Measurements from ENCODE around the gene CDX2.
A peak's percentile ranks its signal among the peaks of the same experiment; 100 is the strongest.

The CDX2 gene

DNA sequence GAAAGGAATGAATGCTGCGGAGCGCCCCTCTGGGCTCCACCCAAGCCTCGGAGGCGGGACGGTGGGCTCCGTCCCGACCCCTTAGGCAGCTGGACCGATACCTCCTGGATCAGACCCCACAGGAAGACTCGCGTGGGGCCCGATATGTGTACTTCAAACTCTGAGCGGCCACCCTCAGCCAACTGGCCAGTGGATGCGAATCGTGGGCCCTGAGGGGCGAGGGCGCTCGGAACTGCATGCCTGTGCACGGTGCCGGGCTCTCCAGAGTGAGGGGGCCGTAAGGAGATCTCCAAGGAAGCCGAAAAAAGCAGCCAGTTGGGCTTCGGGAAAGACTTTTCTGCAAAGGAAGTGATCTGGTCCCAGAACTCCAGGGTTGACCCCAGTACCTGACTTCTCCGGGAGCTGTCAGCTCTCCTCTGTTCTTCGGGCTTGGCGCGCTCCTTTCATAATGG, 40.7 kb downstream of the CDX2 start:
- DNase-seq, result no peak

DNA sequence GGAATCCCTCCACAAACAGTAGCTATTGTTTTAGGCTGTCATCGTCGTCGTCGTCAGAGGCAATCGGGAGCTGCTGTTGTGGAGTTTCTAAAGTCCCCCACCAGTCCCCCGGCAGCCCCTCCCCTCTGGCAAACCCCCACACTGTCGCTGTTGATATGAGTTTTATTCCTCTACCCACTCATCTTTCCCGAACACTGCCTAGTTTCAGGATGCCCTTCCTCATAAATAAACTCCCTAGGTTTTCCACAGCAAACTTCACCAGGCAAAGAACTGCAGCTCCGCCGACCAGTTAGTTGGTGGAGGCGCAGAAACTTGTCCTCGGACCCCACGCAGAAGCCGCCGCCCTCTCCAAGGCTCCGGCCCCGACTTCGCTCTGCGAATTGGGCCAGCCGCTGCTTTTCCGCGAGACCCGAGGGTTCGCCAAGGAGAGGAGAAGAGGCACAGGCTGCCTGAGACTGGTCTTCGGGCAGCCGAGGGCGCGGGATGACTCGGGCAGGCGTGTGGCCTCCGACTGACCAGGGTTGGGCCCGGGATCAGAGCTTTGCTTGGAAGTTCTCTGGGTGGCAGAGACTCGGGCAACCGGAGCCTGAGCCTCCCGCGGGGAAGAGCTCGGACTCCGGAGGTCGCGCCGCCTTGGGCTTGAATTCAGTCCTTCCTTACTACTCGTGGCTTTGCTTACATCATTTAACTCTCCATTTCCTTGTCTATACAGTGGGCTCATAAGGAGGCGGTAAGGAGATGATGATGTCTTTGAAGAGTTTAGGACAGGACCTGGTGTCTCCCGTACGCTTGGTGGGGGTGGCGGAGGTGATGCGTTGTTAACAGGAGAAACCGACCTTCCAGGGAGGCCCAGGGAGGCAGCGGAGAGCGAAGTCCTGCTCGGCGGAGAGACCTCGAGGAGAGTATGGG, 41.4 kb downstream of the CDX2 start:
- no peak for DNase-seq

DNA sequence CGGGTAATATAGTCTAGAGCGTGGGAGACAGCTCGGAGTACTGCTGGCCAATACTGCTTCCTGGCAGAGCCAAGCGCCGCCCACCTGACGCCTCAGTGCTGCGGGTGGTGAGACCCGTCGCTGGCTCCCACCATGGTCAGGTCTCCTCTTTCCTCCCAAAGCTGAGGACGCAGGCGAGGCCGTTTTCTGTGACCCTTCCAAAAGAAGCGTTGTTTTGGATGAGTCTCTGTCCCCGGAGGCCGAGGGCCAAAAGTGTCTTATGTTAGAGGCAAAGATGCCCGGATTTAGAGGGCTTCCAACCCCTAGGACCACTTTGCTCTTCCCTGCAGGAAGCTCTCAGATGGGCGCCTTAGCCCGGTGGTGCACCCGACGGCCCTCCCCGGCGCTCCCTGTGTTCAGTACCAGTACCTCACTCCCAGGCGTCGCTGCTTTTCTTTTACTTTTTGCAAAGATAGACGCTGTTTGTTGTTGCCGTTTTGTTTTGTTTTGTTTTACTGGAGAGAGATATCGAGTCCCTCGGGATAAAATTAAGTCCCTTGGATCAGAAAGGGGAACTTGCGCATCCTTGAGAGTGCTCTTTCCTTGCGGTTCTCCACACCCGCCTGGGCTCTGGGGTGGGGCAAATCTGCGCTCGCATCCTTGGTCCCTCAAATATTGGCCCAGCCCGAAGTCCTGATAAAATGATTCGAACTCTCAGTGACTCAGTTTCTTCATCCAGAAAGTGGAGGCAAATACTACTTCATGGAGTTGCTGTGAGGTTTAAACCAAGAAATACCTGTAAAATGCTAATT, 42.3 kb downstream of the CDX2 start:
- DNase-seq, result no peak

DNA sequence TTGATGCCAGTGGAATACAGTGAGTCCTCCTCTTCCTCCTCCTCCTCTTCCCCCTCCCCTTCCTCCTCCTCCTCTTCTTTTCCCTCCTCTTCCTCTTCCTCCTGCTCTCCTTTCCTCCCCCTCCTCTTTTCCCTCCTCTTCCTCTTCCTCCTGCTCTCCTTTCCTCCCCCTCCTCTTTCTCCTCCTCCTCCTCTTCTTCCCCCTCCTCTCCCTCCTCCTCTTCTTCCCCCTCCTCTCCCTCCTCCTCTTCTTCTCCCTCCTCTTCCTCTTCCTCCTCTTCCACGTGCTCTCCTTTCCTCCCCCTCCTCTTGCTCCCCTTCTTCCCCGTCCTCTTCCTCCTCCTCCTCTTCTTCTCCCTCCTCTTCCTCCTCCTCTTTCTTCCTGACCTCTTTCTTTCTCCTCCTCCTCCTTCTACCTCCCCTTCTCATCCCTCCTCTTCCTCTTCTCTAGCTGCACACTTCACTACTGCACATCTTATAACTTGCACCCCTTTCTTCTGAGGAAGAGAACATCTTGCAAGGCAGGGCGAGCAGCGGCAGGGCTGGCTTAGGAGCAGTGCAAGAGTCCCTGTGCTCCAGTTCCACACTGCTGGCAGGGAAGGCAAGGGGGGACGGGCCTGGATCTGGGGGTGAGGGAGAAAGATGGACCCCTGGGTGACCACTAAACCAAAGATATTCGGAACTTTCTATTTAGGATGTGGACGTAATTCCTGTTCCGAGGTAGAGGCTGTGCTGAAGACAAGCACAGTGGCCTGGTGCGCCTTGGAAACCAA, 43.7 kb downstream of the CDX2 start:
- DNase-seq, result no peak

DNA sequence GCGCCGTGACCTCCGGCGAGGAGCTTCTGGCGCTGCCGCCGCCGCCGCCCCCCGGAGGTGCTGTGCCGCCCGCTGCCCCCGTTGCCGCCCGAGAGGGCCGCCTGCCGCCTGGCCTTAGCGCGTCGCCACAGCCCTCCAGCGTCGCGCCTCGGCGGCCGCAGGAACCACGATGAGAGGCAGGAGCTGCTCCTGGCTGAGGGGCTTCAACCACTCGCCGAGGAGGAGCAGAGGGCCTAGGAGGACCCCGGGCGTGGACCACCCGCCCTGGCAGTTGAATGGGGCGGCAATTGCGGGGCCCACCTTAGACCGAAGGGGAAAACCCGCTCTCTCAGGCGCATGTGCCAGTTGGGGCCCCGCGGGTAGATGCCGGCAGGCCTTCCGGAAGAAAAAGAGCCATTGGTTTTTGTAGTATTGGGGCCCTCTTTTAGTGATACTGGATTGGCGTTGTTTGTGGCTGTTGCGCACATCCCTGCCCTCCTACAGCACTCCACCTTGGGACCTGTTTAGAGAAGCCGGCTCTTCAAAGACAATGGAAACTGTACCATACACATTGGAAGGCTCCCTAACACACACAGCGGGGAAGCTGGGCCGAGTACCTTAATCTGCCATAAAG, 44.5 kb downstream of the CDX2 start:
- DNase-seq, result no peak

DNA sequence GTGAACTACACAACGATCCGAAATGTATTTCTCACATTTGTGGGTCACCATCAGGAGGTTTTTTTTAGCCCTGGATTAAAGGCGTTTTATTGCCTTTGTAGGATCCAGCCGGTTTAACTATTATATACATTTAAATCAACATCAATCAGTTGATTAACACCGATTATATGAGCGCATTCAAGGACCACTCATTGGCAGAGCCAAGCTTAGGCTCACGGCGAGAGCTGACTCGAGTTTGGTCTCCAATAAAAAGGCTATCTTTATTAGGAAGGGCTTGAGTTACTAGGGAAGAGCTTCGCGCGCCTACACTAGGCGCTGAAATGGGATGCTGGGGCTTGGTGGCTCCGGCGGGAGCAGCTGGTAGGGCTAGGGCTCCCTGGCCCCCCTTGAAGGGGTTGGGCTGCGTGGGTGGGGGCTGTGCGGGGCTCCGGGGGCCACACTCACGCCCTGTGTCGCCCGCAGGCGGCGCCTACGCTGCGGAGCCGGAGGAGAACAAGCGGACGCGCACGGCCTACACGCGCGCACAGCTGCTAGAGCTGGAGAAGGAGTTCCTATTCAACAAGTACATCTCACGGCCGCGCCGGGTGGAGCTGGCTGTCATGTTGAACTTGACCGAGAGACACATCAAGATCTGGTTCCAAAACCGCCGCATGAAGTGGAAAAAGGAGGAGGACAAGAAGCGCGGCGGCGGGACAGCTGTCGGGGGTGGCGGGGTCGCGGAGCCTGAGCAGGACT, 45.2 kb downstream of the CDX2 start:
- no peak for DNase-seq

DNA sequence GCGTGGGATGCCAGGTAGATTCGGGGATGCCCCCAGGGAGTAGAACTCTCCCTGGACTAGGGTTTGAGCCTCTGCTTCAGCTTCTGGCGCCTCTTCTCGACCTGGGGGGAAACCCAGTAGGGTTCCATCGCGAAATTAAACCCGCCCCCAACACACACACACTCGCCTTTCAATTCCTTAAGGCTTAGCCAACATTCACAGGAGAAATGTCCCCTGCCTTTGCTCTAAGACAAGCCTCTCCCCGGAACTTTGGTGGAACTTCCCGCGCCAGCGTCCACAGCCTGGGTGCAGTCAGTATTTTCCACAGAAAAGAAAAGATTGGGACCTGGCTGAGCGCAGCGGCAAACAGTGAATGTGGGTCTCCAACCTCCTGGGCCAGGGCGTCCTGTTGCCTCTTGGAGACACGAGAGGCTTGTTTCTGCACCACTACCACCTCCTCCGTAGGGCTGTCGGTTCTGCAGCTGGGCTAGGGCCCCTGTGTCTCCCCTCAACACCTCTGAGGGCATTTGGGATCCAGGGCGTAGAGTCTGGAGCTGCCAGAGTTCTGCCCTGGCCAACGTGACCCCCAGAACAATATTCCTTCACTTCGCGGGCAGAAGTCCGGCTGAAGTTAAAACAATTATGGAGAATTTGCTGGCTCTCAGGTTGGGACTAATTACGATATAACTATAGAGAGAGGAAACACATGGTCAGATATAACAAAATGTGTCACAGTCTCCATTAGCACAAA, 46.1 kb downstream of the CDX2 start:
- DNase-seq, result no peak

DNA sequence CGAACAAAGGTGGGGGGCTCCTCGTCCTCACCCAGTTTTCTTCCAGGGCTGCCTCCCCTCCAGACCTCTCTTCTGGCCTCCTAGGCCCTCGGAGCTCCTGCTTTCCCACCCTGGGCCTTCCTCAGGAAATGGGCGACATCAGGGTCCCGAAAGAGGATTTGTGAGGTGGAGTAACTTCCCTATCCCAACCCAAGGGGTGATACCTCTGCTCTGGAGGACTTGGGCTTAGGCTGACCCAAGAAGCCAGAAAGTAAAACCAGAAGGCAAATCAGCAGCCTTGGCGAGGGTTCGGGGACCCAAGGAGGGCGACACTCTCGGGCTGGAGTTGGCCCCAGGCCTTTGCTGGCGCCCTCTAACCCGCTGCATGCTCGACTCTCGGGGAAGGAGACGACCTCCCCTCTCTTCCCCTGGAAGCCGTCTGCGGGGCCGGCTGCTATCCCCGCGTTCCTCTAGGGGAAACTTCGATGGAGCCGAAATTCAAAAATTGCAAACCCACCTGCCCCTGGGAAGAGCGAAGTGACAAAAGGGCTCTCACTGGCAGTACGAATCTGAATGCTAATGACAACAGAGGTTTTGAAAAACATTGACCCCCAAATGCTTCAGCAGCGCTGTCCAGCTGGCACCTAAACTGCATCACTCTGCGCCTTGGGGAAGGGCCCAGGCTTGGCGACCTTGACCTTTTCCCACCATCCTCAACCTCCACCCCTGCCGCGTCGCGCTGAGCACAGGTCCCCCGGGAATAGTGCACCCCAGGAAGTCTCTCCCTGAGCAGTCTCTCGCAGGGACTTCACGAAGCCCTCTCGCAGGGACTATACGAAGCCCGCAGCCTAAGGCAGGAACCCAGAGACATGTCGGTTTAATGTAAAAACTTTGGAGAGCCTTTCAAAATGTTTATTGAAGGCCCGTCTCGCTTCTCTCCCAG, 46.9 kb downstream of the CDX2 start:
- no peak for DNase-seq

DNA sequence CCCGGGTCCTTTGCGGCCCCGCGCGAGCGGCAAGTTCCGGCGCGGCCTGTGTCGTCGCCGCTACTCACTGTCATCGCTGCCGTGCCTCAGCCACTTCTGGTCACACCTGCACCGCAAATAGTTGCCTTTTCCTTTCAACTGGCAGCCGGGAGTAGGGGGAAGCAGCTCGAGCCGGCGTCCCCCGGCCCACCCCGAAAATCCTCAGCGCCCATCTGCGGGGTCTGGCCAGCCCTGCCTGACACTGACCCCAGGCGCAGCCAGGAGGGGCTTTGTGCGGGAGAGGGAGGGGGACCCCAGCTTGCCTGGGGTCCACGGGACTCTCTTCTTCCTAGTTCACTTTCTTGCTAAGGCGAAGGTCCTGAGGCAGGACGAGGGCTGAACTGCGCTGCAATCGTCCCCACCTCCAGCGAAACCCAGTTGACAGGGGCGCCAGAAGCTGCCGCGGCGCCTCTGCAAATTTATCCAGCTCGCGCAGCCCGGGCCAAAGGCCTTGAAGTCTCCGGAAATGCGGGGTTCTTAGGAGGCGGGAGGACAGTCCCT, 47.6 kb downstream of the CDX2 start:
- no peak for DNase-seq

DNA sequence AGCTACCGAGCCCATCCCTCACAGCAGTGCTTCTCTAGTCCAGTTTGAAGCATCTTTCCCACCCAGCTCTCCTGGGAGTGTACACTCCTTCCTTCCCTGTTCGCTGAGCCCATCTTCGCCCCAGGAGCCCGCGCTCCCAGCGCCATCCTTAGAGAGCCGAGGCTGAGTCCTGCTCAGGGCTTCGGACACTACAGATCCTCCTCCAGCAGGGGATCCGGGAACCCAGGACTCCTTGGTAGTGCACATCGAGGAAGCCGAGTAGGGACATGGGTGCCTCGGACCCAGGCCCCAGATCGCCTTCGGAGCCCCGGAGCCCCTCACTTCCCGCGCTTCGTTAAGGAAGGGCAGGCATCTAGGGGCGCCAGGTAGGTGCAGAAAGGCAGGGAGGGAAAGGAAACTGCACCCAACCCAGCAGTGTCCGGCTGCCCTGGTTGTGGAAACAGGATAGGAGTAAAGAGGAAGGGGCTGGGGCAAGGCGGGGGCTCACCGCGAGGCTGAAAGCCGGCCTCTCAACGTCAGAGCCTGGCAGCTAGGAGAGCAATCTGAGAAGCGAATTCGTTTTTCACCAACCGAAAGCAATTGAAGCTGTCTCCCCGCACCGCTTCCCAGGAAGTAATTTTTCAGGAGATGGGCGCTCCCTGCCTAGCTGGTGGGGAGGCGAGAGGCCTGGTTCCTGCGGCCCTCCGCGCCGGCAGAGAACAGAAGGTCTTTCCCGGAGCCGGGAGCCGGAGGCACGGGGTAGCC, 48.3 kb downstream of the CDX2 start:
- peak; percentile 67 for DNase-seq

DNA sequence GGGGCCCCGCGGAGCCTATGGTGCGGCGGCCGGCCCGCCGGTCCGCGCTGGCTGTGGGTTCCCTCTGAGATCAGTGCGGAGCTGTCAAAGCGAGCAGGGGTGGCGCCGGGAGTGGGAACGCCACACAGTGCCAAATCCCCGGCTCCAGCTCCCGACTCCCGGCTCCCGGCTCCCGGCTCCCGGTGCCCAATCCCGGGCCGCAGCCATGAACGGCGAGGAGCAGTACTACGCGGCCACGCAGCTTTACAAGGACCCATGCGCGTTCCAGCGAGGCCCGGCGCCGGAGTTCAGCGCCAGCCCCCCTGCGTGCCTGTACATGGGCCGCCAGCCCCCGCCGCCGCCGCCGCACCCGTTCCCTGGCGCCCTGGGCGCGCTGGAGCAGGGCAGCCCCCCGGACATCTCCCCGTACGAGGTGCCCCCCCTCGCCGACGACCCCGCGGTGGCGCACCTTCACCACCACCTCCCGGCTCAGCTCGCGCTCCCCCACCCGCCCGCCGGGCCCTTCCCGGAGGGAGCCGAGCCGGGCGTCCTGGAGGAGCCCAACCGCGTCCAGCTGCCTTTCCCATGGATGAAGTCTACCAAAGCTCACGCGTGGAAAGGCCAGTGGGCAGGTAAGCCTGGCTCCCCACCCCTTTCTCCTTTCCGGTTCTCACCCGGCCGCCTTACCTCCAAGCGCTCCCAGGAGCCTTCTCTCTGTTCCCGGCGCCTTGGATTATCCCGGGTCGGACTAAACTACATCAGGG, 49.0 kb downstream of the CDX2 start, which contains the start of gene PDX1:
Gene PDX1 (plus strand): TSS at position 67 of the 743 bp plus-strand sequence. CDS start 139 bp downstream, at position 206.
- peak; percentile 88 for DNase-seq

DNA sequence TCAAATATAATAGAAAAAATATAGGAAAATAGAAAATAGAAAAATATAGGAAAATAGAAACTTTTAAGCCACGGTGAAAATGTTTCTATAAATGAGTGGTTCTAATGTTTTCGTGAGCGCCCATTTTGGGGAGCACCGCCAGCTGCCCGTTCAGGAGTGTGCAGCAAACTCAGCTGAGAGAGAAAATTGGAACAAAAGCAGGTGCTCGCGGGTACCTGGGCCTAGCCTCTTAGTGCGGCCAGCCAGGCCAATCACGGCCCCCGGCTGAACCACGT, 49.5 kb downstream of the CDX2 start:
- DNase-seq, result no peak

DNA sequence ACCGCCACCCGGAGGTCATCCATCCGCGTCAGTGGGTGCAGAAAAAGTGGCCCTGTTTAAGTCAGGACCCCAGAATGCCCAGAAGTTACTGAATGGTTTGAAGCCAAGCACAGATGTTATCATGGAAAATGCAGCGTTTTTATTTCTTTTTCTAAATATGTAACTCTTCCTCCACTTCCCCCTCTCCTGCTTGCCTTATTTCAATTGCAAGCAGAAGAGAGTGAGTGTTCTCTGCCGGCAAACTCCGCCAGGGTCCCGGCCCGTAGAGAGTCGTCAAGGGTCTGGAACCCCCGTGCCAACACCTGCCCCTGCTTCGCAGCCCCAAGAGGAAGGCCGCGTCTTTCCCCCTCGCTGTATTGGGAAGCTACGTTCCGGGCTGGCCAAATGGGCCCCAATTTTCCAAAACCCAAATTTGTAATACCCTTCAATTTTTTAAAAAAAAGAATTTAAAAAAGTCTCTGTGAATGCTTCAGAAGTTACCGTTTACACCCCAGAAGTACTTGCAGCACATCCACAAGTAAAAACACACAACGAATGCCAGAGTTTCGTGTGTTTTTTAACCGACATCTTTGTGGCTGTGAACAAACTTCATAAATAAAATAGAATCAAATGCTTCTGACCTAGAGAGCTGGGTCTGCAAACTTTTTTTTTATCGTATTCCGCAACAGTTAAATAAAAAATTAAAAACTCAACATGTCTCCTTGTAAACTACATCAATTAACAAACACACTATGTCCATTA, 50.0 kb downstream of the CDX2 start:
- no peak for DNase-seq

DNA sequence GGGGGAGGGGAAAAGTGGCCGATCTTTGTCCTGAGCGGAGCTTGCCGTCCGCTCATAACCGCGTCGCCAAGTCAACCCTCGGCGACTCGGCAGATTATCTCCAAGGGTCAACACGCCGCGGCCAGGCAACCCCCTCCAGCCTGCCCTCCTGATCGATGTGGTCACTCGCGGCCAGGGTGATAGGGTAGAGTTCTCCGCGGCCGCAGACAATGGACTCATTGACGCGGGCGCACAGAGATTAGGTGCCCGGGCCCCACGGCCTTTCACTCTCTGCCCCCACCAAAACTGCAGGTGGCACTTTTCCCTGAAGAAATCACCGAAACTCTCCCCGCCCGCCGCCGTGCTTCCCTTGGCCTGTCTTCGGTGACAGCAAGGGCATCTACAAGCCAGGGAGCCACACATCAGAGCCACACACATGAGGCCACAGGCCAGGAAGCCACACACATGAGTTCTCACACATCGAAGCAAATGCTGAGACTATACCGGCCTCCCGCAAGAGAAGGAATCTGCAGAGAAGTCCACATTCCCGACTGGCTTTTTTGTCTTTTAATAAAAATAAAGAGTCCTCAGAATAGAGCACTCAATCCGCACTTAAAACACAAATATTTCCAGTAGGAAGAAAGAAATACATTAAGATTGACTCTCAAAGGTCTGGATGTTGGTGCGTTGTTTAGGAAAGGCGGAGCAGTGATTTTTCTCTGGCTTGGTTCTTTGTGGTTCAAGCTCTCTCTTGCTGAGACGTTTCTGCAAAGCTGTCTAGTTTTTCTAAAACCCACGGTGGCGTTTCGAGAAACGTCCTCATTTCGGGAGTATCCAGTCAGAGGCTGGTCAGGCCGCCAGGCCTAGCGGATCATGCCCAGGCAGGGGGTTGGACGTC, 50.8 kb downstream of the CDX2 start:
- DNase-seq, result no peak

DNA sequence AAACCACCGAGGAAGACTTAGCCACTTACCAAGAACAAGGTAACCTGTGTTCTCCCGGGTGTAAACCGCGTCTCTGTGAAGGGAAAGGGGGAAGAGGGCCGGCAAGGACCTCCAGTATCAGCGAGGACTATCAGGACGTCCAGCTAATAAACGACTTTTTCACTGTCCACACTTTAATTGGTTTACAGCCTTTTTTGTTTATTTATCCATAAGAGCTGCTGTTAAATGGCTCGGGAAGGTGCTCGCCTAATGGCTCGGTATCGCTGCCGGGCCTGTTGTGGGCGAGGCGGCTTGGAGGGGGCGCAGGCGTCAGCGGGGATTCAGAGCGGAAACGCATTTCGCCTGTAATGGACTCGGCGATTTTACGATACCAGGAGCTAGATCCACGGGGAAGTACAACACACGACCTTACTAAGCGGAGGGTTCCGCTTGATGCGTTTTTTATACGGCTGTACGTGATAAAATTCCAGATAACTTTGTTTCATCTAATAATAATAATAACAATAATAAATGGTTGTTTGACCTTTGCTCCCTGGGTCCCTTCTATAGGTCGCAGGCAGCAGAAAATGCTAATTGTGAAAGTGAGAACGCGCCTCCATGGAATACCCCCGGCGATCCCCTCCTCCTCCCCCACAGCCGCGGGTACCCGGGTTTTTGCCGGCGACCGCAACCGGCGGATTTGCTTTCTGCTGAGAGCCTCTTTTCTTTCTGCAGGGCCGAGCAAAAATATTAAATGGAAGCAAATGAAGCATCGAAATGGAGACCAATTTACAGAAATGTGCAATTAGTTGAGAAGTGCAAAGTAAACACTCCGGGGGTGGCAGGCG, 51.8 kb downstream of the CDX2 start:
- no peak for DNase-seq

Data from 8988T (cell line).